ENCODE results near the gene SYNM. TPM values are rescaled to one million over a fixed set of nuclear protein-coding genes. Genes with fewer than 3 reads are reported as not detected.

Gene SYNM
- total and polyA plus RNA-seq, 2 of the 8 experiments (the other 6 are each of a cell fraction or from before 2014, with no cell fraction given): 0.89 to 2.0 TPM

- no peak for TF ChIP-seq EP300 (IDR thresholded peaks at IDR 0.05; ENCODE audit: borderline replicate concordance in 1 of 2, low read depth in 2 of 2, low read length in 2 of 2)
- no peak for TF ChIP-seq TCF12 (IDR thresholded peaks at IDR 0.05; ENCODE audit: low read depth, low read length)
- no peak for TF ChIP-seq CHD2 (IDR thresholded peaks at IDR 0.05; ENCODE audit: low read length)
- TF ChIP-seq ATF2 (IDR thresholded peaks at IDR 0.05; ENCODE audit: low read length): no peak
- no peak for TF ChIP-seq TAF1 (IDR thresholded peaks at IDR 0.05; ENCODE audit: low read depth, low read length)
- no peak for TF ChIP-seq SP1 (IDR thresholded peaks at IDR 0.05; ENCODE audit: low read depth, low read length)
- no peak for TF ChIP-seq SAP30 (IDR thresholded peaks at IDR 0.05; ENCODE audit: insufficient read depth, insufficient replicate concordance, low read length)
- no peak for TF ChIP-seq BACH1 (IDR thresholded peaks at IDR 0.05; ENCODE audit: low read length)
- TF ChIP-seq CREB1 (IDR thresholded peaks at IDR 0.05): no peak
- TF ChIP-seq MAFK (IDR thresholded peaks at IDR 0.05; ENCODE audit: low read depth, low read length): no peak
Measured at GRCh38 chr15:99121207-99121606, 16.3 kb downstream of the SYNM start (continued).
